ENCODE data around the gene BTN3A1. TPM values are rescaled to one million over a fixed set of nuclear protein-coding genes. Genes with fewer than 3 reads are reported as not detected.
"Not testable (repeated sequence)": the region's sequence is repeated elsewhere in the genome, so short reads cannot be mapped to it uniquely, and the experiment has no call there.

BTN3A1 gene
- total RNA-seq, 1 donor = 39.3 TPM

DNA sequence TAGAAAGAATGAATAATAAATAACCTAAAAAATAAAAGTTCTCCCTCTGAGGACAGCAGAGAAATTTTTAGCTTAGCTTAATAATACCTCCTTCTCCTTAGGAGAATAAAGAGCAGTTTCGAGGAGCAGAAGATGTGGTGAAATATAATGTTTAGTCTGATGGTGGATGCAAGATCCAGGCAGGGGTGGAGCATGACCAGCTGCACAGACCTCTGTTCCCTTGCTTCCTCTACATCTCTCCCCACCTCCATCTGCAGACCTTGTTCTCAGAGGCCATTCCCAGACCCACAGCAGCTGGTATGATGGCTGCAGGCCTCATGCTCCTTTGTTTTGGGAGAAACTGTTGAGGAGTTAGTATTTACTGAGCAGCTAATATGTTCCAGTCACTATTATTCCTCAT lies 35.6 kb upstream of the BTN3A1 start:
- TF ChIP-seq, protein P1, sequence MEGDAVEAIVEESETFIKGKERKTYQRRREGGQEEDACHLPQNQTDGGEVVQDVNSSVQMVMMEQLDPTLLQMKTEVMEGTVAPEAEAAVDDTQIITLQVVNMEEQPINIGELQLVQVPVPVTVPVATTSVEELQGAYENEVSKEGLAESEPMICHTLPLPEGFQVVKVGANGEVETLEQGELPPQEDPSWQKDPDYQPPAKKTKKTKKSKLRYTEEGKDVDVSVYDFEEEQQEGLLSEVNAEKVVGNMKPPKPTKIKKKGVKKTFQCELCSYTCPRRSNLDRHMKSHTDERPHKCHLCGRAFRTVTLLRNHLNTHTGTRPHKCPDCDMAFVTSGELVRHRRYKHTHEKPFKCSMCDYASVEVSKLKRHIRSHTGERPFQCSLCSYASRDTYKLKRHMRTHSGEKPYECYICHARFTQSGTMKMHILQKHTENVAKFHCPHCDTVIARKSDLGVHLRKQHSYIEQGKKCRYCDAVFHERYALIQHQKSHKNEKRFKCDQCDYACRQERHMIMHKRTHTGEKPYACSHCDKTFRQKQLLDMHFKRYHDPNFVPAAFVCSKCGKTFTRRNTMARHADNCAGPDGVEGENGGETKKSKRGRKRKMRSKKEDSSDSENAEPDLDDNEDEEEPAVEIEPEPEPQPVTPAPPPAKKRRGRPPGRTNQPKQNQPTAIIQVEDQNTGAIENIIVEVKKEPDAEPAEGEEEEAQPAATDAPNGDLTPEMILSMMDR (IDR thresholded peaks at IDR 0.05; ENCODE audit: insufficient read depth, low read depth, low read length) = no peak
- peak; percentile 39 for DNase-seq (ENCODE audit: low read depth)
- peak overlapping the region; percentile 82 for H3K4me3 ChIP-seq (ENCODE audit: low read depth, low read length)

DNA sequence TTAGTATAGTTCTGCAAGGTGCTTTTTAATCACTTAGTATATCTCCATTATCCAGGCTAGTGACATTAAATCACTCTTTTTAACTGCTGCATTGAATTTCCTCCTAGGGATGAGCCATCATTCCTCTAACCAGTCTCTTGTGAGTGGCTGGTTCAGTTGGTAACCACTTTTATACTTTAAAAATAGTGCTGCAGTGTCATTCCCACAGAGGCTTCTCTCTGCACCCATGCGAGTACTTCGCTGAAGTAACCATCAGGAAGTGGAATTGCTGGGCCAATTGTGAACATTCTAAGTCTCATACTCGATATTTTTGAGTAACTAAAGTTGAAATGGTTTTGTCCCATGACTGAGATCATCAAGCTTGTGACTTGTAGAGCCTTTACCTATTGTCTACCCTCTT lies 35.0 kb upstream of the BTN3A1 start:
- DNase-seq (ENCODE audit: low read depth) = no peak
- TF ChIP-seq, protein P1 (IDR thresholded peaks at IDR 0.05; ENCODE audit: insufficient read depth, low read depth, low read length) = no peak

DNA sequence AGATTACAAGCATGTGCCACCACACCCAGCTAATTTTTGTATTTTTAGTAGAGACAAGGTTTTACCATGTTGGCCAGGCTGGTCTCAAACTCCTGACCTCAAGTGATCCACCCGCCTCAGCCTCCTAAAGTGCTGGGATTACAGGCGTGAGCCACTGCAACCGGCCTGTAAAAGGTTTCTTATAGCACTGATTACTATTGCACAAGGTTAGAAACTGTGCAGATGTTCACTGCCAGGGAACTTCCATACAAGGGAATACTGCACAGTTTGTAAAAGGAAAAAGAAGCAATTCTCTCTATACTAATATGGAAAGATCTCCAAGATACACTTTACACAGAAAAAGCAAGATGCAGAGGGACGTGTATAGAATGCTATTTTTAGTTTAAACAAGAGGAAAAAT lies 30.3 kb upstream of the BTN3A1 start:
- H3K4me3 ChIP-seq (ENCODE audit: low read depth, low read length) = not testable (repeated sequence)
- DNase-seq (ENCODE audit: low read depth) = peak; percentile 59

More for the DNA sequence above, 35.0 kb upstream of the BTN3A1 start:
- H3K4me3 ChIP-seq (ENCODE audit: low read depth, low read length) = no peak overlapping the region

DNA sequence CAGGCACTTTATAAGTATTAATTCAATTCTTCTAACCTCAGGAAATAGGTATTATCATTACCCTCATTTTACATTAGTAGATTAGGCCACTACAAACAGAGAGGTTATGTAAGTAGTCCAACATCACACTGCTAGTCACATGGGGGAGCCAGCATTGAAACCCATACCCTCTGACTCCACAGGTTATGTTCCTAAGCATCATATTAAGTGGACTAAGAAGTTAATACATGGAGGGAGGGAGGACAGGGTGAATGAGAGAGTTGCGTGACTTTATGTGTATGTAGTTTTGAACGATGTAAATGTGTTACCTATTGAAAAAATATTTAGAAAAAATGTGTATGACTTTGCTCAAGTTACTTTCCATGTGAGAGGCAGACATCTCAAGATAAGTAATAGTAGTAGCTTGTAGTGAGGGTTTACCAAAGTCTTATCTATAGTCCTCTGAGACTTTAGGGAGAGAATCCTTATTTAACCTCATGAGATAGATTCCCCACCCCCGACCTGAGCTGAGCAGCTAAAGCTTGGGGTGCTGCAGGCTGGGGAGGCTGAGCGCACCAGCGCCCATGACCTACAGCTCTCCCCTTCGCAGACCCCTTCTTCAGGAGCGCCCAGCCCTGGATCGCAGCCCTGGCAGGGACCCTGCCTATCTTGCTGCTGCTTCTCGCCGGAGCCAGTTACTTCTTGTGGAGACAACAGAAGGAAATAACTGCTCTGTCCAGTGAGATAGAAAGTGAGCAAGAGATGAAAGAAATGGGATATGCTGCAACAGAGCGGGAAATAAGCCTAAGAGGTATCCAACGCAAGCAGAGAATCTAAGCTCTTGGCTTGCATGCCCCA lies 29.5 kb upstream of the BTN3A1 start:
- no peak overlapping the region for H3K4me3 ChIP-seq (ENCODE audit: low read depth, low read length)
- DNase-seq (ENCODE audit: low read depth) = no peak
- TF ChIP-seq, protein P1 (IDR thresholded peaks at IDR 0.05; ENCODE audit: insufficient read depth, low read depth, low read length) = no peak

DNA sequence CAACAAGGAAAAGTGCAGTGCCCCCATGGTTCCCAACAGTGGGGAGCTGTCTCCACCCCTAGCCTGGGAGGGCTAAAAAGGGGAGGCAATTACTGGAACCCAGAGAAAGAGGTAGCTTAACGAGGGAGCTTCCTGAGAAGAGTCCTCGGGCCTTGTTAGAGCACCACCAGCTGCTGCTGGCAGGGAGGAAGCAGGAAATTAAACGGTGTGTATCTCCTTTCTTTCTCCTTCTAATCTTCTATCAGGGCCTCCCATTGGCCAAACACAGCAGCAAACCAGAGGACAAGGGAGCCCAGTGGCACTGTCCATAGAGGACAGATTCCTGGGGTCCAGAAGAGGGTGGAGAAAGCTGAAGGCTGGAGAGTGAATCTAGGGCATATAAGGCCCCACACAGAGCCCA lies 26.8 kb upstream of the BTN3A1 start:
- TF ChIP-seq, protein P1 (IDR thresholded peaks at IDR 0.05; ENCODE audit: insufficient read depth, low read depth, low read length) = no peak
- DNase-seq (ENCODE audit: low read depth) = no peak
- no peak overlapping the region for H3K4me3 ChIP-seq (ENCODE audit: low read depth, low read length)

DNA sequence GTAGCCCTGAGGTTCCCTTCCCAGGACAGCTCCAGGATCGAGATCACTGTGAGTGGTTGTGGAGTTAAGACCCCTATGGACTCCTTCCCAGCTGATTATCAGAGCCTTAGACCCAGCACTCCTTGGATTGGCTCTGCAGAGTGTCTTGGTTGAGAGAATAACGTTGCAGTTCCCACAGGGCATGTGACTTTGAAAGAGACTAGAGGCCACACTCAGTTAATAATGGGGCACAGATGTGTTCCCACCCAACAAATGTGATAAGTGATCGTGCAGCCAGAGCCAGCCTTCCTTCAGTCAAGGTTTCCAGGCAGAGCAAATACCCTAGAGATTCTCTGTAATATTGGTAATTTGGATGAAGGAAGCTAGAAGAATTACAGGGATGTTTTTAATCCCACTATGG lies 24.4 kb upstream of the BTN3A1 start:
- no peak for DNase-seq (ENCODE audit: low read depth)
- TF ChIP-seq, protein P1 (IDR thresholded peaks at IDR 0.05; ENCODE audit: insufficient read depth, low read depth, low read length) = no peak
- H3K4me3 ChIP-seq (ENCODE audit: low read depth, low read length) = no peak overlapping the region

DNA sequence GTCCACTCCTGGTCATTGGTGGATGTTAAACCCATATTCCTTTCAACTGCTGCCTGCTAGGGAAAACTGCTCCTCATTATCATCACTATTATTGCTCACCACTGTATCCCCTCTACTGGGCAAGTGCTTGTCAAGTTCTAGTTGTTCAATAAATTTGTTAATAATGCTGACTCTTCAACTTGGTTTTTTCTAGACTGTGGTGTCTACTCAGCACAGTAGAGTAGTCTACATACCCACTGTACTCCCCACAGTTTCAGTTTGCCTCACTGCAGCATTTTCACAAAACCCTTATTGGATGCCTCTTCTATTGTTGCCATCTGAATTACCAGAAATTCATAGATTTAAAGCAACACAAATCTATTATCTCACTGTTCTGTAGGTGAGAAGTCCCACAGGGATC lies 23.9 kb upstream of the BTN3A1 start:
- DNase-seq (ENCODE audit: low read depth); H3K4me3 ChIP-seq (ENCODE audit: low read depth, low read length): not testable (repeated sequence)

DNA sequence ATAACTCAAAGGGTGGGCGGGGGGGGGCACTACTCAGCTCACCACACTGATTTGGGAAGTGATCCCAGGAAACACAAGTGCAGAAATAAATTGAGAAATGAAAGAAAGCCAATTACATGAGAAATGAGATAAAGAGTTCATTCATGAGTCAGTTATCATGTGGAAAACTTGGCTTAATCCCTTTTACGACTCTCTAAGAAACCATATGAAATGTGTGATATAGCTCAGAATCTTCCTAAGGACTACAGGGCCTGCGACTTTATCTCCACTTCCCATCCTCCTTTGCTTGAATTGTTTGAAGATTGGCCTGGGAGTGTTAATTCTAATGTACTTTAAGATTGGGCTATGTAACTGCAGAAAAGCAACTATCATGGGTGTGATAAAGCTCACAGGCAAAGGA lies 22.8 kb upstream of the BTN3A1 start:
- DNase-seq (ENCODE audit: low read depth) = peak; percentile 64
- no peak overlapping the region for H3K4me3 ChIP-seq (ENCODE audit: low read depth, low read length)
- TF ChIP-seq, protein P1 (IDR thresholded peaks at IDR 0.05; ENCODE audit: insufficient read depth, low read depth, low read length) = no peak

Data from fibroblast of villous mesenchyme (primary cell).